HG03432 (cell line): Measurements from ENCODE around the gene SUSD6.

Experiments
- ATAC-seq: cut with Tn5 transposase; IDR thresholded peaks from one replicate; pipeline ENCODE4 v1.9.1; 2021; ENCODE audit warnings: mild to moderate bottlenecking, moderate library complexity; ENCODE audit not compliant: unreplicated experiment

The SUSD6 gene

DNA sequence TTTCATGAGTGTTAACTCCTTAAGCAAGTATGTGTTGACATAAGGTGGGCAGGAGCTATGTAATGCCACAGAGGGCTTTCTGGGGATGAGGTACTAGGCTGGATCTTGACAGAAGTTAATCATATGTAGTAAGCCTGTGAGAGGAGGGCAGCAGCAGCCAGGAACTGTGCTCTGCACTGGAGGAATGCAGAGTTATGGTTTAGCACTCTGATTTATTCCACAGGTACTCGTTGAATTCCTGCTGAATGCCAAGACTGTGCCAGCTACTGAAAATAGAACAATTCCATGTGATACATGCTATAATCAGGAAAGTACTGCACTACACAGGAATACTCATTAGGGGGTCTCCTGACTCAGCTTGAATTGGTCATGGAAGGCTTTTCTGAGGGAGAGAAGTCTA, 58.7 kb downstream of the SUSD6 start:
- no peak for ATAC-seq

DNA sequence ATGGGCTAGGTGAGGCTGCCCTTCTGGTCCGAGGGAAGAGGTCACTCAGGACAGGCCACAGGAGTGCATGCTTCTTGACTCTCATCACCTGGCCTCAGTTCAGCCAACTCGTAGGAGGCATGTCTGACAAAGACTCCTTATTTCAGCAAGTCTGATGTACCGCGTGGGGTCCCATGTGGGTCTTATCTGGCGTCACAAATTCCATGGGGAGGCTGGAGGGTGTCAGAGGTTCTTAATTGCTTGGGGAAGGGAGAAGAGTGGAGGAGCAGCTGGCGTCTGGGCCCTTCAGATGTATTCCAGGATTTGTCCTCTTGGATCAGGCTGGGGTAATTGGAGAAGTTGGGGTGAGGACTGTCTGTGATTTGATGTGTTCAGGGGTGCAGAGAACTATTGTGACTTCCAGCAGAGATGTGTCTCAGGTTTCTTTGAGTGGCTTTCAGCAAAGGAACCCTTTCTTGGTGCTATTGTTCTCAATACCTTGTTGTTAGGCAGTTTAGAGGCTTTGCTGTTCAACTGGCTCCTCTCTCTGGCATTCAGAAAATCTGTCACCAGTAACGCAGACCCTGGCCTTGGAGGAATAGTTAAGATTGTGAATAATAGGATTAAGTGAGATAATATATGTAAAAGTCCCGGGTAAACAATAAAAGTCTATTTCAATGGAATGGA, 60.1 kb downstream of the SUSD6 start:
- no peak for ATAC-seq

- ATAC-seq, result no peak
Measured at GRCh38 chr14:69672356-69672755, 61.0 kb downstream of the SUSD6 start.

DNA sequence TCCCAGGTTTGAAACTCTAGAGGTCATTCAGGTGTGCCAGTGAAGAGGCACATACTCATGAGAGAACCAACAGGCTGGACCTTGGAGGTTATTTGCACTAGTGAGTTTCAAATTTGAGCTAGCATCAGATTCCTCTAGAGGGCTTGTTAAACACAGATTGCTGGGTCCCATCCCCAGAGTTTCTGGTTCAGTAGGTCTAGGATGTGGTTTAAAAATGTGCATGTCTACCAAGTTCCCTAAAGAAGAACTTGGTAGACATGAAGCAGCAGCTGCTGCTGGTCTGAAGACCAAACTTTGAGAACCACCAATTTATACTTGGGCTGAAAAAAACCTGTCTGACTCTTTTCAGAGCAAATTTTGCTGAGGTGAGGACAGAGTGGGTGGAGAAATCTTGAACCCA, 61.7 kb downstream of the SUSD6 start:
- peak; percentile 44 for ATAC-seq

DNA sequence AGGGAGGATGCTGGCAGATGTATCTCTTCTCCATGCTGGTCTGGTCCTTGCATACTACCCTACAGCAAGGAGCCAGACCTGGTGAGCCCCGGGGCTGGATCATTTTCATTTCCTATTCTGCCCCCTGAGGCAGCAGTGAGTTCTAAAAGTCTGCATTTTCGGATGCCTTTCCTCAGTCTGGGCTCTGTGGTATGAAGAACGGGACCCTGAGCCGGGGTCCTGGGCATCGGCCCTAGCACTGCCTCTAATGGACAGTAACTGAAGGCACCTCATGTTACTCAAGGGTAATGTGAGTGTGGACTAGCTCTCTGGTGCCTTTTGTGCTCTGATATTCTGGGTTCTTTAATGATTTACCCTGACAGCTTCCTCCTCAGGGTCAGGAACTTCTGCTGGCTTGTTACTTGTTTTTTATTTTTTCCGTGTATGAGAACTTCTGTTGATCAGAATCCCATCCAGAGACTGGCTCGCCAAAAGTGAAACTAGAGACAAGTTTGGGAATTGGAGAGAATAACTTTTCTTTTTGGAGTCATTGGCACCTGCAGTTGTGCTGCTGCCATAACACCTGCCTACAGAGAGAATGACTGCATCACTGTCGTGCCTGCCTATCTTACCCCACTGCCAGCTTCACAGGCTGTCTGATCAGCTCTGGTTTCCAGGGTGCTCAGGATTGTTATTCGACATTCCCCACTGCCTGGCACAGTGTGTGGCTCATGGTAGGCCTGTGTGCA, 62.3 kb downstream of the SUSD6 start:
- peak; percentile 28 for ATAC-seq

- ATAC-seq, result no peak
Measured at GRCh38 chr14:69674546-69675244, 63.3 kb downstream of the SUSD6 start.

DNA sequence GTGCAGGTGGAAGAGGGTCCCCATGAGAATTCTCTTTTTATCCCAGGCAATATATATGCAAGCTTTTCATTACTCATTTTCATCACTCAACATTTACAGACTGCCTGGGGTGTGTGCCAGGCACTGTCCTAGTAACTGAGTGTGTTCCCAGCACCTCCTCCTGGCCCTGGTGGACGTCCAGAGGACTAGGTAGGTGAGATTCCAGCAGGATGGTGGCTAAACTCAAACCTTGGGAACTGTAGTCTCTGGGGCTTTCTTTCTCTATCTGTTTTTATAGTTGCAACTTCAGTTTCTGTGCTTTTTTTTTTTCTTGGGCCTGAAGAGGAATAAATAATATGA, 63.8 kb downstream of the SUSD6 start:
- ATAC-seq, result no peak

DNA sequence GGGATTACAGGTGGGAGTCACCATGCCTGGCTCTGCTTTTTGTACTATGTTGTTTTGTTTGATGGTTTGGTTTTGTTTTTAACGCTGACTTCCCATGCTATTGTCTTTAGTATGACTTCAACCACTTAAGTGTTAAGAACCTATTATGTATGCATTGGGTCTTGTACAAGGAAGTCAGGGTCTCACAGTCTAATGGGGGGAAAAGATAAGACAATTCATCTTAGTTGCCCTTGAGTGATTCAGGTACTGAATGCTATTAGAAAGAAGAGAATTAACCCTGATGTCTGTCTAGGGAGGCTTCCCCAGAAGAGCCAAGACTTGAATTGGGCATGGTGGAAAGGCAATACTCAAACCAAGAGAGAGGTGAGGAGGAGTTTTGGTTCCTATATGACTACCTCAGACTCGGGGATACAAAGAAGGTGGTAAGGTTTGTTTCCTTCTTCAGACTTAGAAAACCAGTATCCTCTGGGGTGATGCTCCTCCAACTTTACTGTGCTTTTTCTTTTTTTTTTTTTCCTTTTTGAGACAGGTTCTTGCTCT, 64.6 kb downstream of the SUSD6 start:
- peak; percentile 83 for ATAC-seq

DNA sequence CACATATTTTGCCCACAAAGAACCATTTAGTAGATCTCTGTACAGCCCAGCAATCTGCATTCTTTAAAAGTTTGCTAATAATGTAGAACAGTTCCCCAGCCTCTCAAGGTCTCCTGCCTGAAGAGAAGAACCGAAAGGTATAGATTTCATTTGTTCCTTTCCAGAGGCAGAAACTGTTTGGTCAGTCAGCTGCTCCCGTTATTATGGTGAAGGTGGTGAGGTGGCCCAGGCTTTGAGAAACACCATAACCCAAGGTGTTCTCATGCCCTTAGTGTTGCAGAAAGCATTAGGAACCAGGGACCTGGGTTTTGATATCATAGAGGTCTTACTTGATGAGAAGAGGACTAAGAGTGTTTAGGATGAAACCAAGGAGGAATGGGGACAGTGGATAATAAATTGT, 65.3 kb downstream of the SUSD6 start:
- ATAC-seq, result no peak

DNA sequence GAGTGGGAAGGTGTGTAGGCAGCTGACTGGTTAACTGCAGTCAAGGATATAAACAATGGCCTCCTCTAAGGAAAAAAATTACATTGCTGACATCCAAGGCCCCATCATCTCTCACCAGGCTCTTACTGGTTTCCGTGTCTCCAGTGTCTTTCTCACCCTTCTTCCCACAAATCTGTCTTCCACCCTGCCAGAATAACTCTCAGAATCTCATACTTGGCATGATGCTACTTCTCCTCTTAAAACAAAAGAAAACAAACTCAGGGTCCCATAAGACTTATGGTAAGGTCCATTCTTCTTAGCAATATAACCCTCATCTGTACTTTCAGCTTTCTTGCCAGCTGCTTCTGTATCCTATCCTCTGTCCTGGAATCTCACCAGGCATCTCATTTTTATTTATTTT, 68.9 kb downstream of the SUSD6 start:
- no peak for ATAC-seq

DNA sequence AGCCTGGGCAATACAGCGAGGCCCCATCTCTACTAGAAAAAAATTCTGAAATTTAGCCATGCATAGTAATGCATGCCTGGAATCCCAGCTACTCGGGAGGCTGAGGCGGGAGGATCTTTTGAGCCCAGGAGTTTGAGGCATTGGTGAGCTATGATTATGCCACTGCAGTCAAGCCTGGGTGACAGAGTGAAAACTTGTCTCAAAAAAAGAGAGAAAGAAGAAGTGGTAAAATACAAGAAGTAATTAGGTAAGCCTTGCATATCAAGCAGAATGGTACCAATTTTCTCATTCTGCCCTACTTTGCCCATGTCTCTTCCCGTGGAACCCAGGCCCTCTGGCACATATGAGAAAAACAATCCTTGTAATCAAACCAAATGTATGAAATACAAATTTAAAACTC, 70.7 kb downstream of the SUSD6 start:
- no peak for ATAC-seq

DNA sequence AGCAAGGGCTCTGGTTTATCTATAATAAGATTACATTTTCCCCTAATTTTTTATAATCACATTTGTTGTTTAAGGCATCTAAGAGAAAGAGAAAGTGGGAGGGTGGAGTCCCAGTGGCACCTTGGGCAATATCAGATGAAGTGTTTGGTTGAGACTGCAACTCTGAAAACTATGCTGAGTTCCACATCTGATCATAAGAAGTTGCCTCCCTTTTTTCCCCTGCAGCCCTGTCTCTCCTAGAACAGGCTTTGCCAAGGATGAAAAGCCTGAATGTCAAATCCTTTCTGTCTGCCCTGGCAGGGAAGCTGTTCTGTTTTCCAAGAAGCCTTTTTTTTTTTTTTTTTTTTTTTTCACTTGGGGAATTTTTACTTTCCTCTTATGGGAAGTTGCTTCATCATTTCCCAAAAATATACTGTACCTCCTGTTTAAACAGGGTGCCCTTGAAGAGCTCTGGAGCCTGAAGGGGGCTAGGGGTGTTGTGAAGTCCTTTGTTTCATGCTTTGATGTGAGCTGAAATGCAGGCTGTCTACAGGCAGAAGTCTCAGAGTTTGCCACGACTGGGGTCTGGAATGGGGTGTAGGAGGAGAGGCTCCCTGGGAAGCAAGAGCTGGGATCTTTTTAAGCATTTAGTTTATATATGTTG, 71.3 kb downstream of the SUSD6 start:
- no peak for ATAC-seq

DNA sequence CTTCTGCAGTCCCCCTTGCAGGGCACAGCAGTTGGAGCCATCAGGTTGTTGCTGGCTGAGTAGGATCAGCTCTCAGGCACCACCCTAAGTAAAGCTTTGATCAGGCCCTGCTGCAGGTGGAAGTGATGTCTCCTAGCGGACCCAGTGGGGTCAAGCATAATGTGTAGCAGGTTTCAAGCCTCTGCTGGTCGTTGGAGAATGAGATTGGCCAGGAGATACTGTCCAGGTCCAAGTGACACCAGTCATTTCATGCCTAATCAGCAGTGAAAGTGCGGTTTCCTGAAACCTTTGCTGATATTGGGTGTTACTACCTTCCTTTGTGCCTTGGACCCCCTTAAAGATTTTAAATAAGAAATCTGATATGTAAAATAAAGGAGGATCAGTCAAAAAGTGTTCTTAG, 72.6 kb downstream of the SUSD6 start:
- ATAC-seq, result no peak

GRCh38 chr14:69684461-69685217, 73.2 kb downstream of the SUSD6 start:
- ATAC-seq, result no peak

GRCh38 chr14:69685218-69685616, 73.8 kb downstream of the SUSD6 start:
- ATAC-seq, result no peak

- no peak for ATAC-seq
Measured at GRCh38 chr14:69685716-69686115, 74.3 kb downstream of the SUSD6 start.

- ATAC-seq, result no peak
Measured at GRCh38 chr14:69687606-69688298, 76.4 kb downstream of the SUSD6 start.

DNA sequence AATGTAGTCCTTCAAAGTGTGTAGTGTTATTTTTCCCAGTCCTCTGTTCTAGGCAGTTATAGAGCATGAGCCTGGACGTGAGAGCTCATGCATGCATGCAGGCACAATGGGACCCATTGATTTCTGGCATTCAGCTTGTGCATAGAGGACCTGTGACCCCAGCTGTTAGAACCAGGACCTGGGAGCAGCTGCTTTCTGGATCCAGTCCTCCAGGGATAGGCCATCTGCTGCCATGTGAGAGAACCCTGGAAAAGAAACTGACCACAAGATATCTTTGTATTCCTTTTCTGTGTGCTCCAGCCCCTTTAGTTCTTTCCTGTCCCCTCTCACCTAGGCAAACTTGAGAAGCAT, 76.9 kb downstream of the SUSD6 start:
- ATAC-seq, result no peak

GRCh38 chr14:69690042-69690441, 78.6 kb downstream of the SUSD6 start:
- no peak for ATAC-seq

DNA sequence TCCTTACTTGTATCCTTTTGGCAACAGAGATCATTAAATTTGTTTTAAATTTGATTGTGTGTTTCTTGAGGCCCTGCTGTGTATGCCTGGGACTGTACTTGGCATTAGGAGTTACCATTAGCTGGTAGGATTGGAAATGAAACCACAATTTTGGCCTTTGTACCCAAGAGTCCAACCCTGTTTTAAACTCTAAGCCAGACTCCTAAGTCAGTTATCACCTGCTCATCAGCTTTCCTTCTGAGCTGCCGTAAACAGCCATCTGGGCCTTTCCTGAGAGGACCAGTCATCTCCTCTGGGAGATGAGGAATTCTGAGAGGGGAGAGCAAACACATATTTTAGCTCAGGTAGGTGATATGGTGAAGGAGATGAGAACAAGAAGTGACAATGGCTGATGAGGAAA, 81.2 kb downstream of the SUSD6 start:
- no peak for ATAC-seq
